Endothelial cell of umbilical vein (primary cell): ENCODE data around the gene TRIML2. TPM values are rescaled to one million over a fixed set of nuclear protein-coding genes. Genes with fewer than 3 reads are reported as not detected.

Source experiments
- BruUV-seq: library from RNA; stranded (reverse); fragments of 400-500 nt; replicated peaks from 2 replicates; lab custom pipeline; 2021; lab: Mats Ljungman, UMichigan
- CTCF ChIA-PET: fragments of 300-600, 350-600 bp; sonication (Branson Sonifier 250); formaldehyde crosslinking; loops from one replicate; lab custom pipeline; 2021; ENCODE audit warnings: antibody characterized with exemption, inconsistent platforms; lab: Charles Lee
- POLR2A ChIA-PET: fragments of 300-600, 350-600 bp; sonication (Branson Sonifier 250); formaldehyde crosslinking; loops from one replicate; lab custom pipeline; 2021; ENCODE audit warnings: antibody characterized with exemption, inconsistent platforms; lab: Charles Lee
- DNase-seq: peaks from one replicate; pipeline ENCODE4 v3.0.0-alpha.2; 2011; ENCODE audit warnings: low read depth, low spot score
- FAIRE-seq: peaks from 2 replicates; lab custom pipeline; 2011; peaks lifted over from hg19 to GRCh38; lab: Jason Lieb, UNC
- H2AFZ ChIP-seq: 2 replicates; pipeline ENCODE4 v1.6.0; 2012; ENCODE audit warnings: low read depth, low read length, control low read depth, inconsistent platforms
- H3K27ac ChIP-seq: 2 replicates; pipeline ENCODE4 v1.5.1; 2011; ENCODE audit warnings: low read depth, mild to moderate bottlenecking, control low read depth, low read length, moderate library complexity; ENCODE audit not compliant: insufficient read depth
- H3K27me3 ChIP-seq, 2 experiments: 2 replicates each; pipeline versions ENCODE4 v1.6.0 to v1.6.1; 2011; ENCODE audit warnings: low read length in 2 of 2, mixed read lengths in 1 of 2; ENCODE audit not compliant: control insufficient read depth in 2 of 2, insufficient read depth in 2 of 2
- H3K36me3 ChIP-seq, 2 experiments: 2 replicates in 1 of 2; 3 replicates in 1 of 2; pipeline ENCODE4 v1.5.1; 2011; ENCODE audit warnings: low read length in 2 of 2, mild to moderate bottlenecking in 1 of 2, moderate library complexity in 1 of 2; ENCODE audit not compliant: control insufficient read depth in 2 of 2, insufficient read depth in 2 of 2; ENCODE audit errors: extremely low read depth in 1 of 2
- H3K4me1 ChIP-seq: 3 replicates; pipeline ENCODE4 v1.5.1; 2011; ENCODE audit warnings: mild to moderate bottlenecking, low read length; ENCODE audit not compliant: control insufficient read depth, insufficient read depth; ENCODE audit errors: extremely low read depth
- H3K4me2 ChIP-seq: 2 replicates; pipeline ENCODE4 v1.6.1; 2011; ENCODE audit warnings: low read length, control low read depth, mixed read lengths; ENCODE audit not compliant: insufficient read depth
- H3K4me3 ChIP-seq, 3 experiments: fragments of 200-600 bp in 1 of 3; sonication (generic), shearing (Covaris generic) in 1 of 3; replicated peaks in 1 of 3; 2 replicates each; pipeline ENCODE4 v1.5.1; 2011 to 2016; ENCODE audit warnings: control low read depth in 3 of 3, low read length in 3 of 3, mild to moderate bottlenecking in 2 of 3, inconsistent platforms in 1 of 3, low read depth in 1 of 3, moderate library complexity in 1 of 3; ENCODE audit not compliant: insufficient read depth in 1 of 3
- H3K79me2 ChIP-seq: 2 replicates; pipeline ENCODE4 v1.6.0; 2012; ENCODE audit warnings: low read length, inconsistent platforms; ENCODE audit not compliant: control insufficient read depth, insufficient read depth
- H3K9ac ChIP-seq: replicated peaks from 2 replicates; pipeline ENCODE3; 2011; ENCODE audit warnings: low read length, control low read depth; ENCODE audit not compliant: insufficient read depth; ENCODE audit errors: extremely low read depth
- H3K9me1 ChIP-seq: replicated peaks from 3 replicates; pipeline ENCODE4 v1.6.0; 2011; ENCODE audit warnings: mild to moderate bottlenecking, low read length; ENCODE audit not compliant: control insufficient read depth, insufficient read depth; ENCODE audit errors: extremely low read depth
- H3K9me3 ChIP-seq: replicated peaks from 2 replicates; pipeline ENCODE4 v1.5.1; 2012; ENCODE audit warnings: low read length, inconsistent platforms; ENCODE audit not compliant: control insufficient read depth, insufficient read depth
- H4K20me1 ChIP-seq: replicated peaks from 2 replicates; pipeline ENCODE3; 2011; ENCODE audit warnings: mild to moderate bottlenecking, low read length; ENCODE audit not compliant: control insufficient read depth, insufficient read depth; ENCODE audit errors: extremely low read depth
- CTCF ChIP-seq, 2 donors: IDR thresholded peaks; 1 replicate in 1 of 2; 2 replicates in 1 of 2; pipeline ENCODE4 v1.5.1; 2011; ENCODE audit warnings: low read length in 2 of 2, mild to moderate bottlenecking in 2 of 2, moderate library complexity in 2 of 2, control low read depth in 1 of 2, inconsistent platforms in 1 of 2, low read depth in 1 of 2; ENCODE audit not compliant: insufficient read depth in 1 of 2; ENCODE audit errors: extremely low read depth in 1 of 2
- EZH2 ChIP-seq: IDR thresholded peaks from 2 replicates; pipeline ENCODE4 v1.6.1; 2012; ENCODE audit warnings: borderline replicate concordance, low read depth, mild to moderate bottlenecking, moderate library complexity, low read length, inconsistent platforms; ENCODE audit not compliant: severe bottlenecking
- FOS ChIP-seq: IDR thresholded peaks from 2 replicates; pipeline ENCODE4 v1.6.1; 2011; ENCODE audit warnings: mild to moderate bottlenecking, low read length, moderate library complexity, borderline replicate concordance; ENCODE audit not compliant: insufficient read depth
- GATA2 ChIP-seq: IDR thresholded peaks from 2 replicates; pipeline ENCODE4 v1.7.0; 2011; ENCODE audit warnings: low read depth, mild to moderate bottlenecking, moderate library complexity, mixed read lengths, low read length; ENCODE audit not compliant: insufficient read length, insufficient read depth
- JUN ChIP-seq: IDR thresholded peaks from 2 replicates; pipeline ENCODE4 v1.6.1; 2011; ENCODE audit warnings: borderline replicate concordance, low read depth; ENCODE audit not compliant: insufficient read length, insufficient read depth
- MYC ChIP-seq: IDR thresholded peaks from one replicate; pipeline ENCODE4 v1.6.1; 2011; ENCODE audit warnings: mild to moderate bottlenecking, low read depth, low read length
- POLR2A ChIP-seq: IDR thresholded peaks from 2 replicates; pipeline ENCODE4 v1.6.1; 2012; ENCODE audit warnings: low read depth, mild to moderate bottlenecking, control low read depth, low read length
- POLR2AphosphoS5 ChIP-seq: IDR thresholded peaks from 2 replicates; pipeline ENCODE4 v1.6.1; 2012; ENCODE audit warnings: low read depth, mild to moderate bottlenecking, control low read depth, low read length, moderate library complexity; ENCODE audit not compliant: insufficient read depth
- dilution Hi-C: fragments of 300-500 bp; cut with MboI; formaldehyde crosslinking; loops from one replicate; pipeline ENCODE4 v1.15.0; 2019; ENCODE audit warnings: low sequenced_read_pairs; ENCODE audit not compliant: extremely low pct_ligation_motif_present
- intact Hi-C: fragments of 100-400 bp; cut with micrococcal nuclease; formaldehyde crosslinking; loops from one replicate; pipeline ENCODE4 v1.10.0; 2022
- polyA plus RNA-seq, 4 experiments: library from polyadenylated mRNA; depleted of rRNA in 3 of 4; stranded (reverse) in 3 of 4; unstranded in 1 of 4; fragments of >200 nt; gene quantifications; 2 replicates each; pipeline versions ENCODE4 v1.2.1 to v1.2.3, GENCODE V29; 2011 to 2012; ENCODE audit warnings: missing spikeins in 1 of 4
- total RNA-seq: library from RNA; stranded (reverse); gene quantifications from 2 replicates; pipeline ENCODE4 v1.2.3, GENCODE V29; 2021
- TF ChIP-seq, protein P1 (sequence below): IDR thresholded peaks from 2 replicates; pipeline ENCODE4 v1.6.1; 2011; ENCODE audit not compliant: insufficient read depth, insufficient read length

Gene TRIML2
- total and polyA plus RNA-seq, 2 donors (not counting 3 experiments of a cell fraction or from before 2014, with no cell fraction given): 0.15 TPM; not detected in 1

- Histone ChIP-seq H3K9ac (no peak overlapping the region), H2AFZ (no peak overlapping the region), H3K4me1 (no peaks in the 10 kb centered on the region), H3K27ac (no peak overlapping the region), H3K9me1 (no peaks in the 10 kb centered on the region), H4K20me1 (no peaks in the 10 kb centered on the region), H3K79me2 (no peaks in the 10 kb centered on the region), H3K4me3 (no peak overlapping the region), H3K4me2 (no peak overlapping the region), H3K27me3 (no peaks in the 10 kb centered on the region), H3K9me3 (peaks cover 4% of the 10 kb centered on the region), H3K36me3 (no peaks in the 10 kb centered on the region)
- no TSS peak for BruUV-seq
- POLR2A ChIA-PET: no interaction called here
- no peak for FAIRE-seq
- CTCF ChIA-PET: no interaction called here
- TF ChIP-seq EZH2 (no peak), MYC (no peak), FOS (no peak), POLR2AphosphoS5 (no peak), GATA2 (no peak), CTCF (IDR thresholded peaks at IDR 0.05; ENCODE audit: extremely low read depth in 1 of 2, insufficient read depth in 1 of 2, low read depth in 1 of 2, low read length in 2 of 2) (no peak), POLR2A (no peak), JUN (no peak)
- TF ChIP-seq, protein P1, sequence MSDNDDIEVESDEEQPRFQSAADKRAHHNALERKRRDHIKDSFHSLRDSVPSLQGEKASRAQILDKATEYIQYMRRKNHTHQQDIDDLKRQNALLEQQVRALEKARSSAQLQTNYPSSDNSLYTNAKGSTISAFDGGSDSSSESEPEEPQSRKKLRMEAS: no peak
- dilution Hi-C loops (no loop called here), intact Hi-C loops (no loop called here)
- DNase-seq: no peak
Observed at GRCh38 chr4:188076169-188076568, 33.2 kb downstream of the TRIML2 start.
